GM12873 (cell line): ENCODE data around the gene REXO2.
A peak's percentile ranks its signal among the peaks of the same experiment; 100 is the strongest.

Source experiments
- TF ChIP-seq, protein P1 (sequence below): IDR thresholded peaks from 2 replicates; pipeline ENCODE4 v1.5.1; 2012; ENCODE audit warnings: low read depth, mild to moderate bottlenecking, moderate library complexity, low read length, control low read depth; ENCODE audit not compliant: insufficient read depth; ENCODE audit errors: missing control alignments

REXO2 gene

DNA sequence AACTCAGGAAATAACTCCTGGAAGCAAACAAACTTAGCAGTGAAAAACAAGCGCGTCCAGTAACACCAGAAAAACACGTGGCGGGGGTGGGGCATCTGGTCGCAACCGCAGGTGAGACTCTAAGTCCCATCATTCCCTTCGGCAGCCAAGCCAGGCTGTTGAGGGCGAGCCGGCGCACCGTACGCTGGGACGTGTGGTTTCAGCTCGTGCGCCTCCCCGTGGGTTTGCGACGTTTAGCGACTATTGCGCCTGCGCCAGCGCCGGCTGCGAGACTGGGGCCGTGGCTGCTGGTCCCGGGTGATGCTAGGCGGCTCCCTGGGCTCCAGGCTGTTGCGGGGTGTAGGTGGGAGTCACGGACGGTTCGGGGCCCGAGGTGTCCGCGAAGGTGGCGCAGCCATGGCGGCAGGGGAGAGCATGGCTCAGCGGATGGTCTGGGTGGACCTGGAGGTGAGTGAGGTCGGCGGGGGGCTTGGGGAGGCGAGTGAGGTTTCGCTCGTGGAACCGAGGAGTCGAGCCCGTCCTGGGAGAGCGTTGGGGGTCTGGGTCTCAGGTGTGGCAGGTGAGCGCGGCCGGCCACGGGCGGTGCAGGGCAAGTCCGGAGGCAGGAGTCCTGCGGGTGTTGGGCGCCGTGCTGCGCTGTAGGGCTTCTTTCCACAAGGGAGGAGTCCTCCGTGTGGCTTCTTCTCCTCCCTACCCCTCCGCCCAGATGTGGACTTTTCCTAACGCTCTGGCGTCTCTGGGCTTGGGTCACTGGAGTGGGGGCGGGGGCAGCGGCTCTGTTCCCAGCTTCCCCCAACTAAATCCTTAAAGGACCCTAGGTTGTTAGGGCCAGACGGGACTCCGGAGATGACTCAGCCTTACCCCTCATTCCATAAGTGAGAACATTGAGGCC is at the start of gene REXO2:
TSS of gene REXO2 (plus strand) at position 239 of the 892 bp plus-strand sequence. CDS start at position 301, 62 bp downstream.
- TF ChIP-seq, protein P1, sequence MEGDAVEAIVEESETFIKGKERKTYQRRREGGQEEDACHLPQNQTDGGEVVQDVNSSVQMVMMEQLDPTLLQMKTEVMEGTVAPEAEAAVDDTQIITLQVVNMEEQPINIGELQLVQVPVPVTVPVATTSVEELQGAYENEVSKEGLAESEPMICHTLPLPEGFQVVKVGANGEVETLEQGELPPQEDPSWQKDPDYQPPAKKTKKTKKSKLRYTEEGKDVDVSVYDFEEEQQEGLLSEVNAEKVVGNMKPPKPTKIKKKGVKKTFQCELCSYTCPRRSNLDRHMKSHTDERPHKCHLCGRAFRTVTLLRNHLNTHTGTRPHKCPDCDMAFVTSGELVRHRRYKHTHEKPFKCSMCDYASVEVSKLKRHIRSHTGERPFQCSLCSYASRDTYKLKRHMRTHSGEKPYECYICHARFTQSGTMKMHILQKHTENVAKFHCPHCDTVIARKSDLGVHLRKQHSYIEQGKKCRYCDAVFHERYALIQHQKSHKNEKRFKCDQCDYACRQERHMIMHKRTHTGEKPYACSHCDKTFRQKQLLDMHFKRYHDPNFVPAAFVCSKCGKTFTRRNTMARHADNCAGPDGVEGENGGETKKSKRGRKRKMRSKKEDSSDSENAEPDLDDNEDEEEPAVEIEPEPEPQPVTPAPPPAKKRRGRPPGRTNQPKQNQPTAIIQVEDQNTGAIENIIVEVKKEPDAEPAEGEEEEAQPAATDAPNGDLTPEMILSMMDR, result peak; percentile 43

DNA sequence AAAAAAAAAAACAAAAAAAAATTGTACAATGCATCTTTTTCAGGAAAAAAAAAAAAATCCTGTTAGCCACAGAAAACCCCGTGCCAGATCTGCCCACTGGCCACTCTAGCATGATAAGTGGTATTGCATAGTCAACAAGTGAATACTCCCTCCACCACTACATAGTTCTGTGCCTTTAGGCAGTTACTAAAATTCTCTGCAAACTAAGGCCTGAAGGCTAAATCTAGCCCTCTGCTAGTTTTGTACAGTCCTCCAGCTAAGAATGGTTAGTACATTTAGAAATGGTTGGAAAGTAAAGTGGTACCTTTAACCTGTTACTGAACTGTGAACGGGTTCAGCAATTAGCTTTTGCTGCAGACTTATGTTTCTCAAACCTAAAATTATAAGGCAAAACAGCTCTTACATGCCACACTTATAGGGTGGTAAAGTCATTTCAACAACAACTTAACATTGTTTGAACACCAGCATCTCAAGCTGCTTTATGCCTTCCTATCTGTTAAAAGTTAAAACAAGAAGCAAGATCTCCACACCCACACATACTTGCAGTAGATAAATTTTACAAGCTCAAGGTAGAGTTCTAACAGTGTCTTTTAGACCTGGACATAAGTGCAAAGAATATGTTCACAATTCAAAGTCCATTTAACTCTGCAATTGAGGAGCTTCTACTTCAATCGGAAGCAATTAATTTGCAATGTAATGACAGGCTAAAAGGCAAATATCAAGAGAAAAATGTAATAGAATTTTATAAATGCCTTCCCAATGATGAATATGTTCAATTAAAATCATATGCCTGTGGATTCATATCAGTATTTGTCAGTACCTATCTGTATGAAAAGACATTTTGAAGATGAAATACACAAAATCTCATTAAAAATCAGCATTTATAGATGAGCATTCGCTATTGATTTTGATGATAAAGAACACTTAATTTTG is 46.3 kb upstream of the REXO2 start:
- TF ChIP-seq, protein P1, result no peak

DNA sequence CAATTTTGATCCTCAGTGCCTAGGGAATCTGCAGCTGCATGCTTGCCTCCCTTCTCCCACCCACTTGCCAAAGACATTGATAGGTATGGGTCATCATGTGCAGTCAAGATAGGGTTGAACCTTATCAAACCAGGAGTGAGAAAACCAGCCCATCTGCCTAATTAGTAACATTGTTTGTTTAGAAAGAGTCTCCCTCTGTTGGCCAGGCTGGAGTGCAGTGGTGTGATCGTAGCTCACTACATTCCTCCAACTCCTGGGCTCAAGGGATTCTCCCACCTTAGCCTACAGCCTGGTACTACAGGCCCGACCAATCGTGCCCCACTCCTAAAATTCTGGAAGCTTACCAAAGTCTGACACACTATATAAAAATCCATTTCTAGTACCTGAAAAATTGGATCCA is 43.5 kb upstream of the REXO2 start:
- TF ChIP-seq, protein P1, result peak; percentile 48

DNA sequence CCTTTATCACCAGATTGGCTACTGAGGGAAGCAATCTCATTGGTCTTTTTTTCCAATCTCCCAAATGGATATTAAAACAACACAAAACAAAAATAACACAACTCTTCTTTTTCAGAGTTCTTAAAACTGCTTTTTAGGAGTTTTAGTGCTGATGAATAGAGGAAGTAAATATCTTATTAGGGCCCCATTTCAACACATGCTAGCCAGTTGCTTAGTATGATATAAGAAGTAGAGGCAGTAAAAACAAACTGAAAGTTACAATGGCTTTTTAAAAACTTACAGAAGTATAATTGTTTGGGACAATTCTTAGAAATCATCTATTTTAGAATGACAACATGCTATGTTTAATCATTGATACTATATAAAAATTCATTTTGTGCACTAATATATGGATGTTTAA is 42.4 kb upstream of the REXO2 start:
- TF ChIP-seq, protein P1, result no peak

DNA sequence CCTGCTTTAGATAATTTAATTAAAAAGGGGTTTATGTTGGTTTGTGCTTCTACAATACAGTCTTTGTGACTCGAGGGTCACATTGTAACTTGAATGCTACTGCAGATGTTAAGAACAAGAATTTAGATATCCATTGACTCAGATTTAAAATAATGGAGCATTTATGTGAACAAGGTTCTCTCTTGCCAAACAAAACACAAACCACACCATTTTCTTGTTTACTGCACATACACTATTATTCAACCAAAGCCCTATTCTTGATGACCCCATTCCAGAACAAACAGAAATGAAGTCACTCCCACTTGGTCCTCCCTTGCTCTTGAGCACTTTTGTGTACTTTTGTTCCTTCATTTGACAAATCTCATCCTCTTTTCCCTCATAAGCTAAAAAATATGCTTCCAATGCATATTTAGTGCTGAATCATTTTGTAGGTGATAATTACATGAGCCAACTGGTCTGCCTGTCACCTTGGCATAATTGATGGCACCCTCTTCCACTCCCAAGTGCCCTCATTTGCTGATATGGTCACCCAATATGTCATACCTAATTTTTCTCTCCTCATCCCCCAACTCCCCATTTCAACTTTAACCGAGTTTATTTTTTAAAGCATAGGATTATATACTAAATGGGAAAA is 41.8 kb upstream of the REXO2 start:
- TF ChIP-seq, protein P1, result no peak

DNA sequence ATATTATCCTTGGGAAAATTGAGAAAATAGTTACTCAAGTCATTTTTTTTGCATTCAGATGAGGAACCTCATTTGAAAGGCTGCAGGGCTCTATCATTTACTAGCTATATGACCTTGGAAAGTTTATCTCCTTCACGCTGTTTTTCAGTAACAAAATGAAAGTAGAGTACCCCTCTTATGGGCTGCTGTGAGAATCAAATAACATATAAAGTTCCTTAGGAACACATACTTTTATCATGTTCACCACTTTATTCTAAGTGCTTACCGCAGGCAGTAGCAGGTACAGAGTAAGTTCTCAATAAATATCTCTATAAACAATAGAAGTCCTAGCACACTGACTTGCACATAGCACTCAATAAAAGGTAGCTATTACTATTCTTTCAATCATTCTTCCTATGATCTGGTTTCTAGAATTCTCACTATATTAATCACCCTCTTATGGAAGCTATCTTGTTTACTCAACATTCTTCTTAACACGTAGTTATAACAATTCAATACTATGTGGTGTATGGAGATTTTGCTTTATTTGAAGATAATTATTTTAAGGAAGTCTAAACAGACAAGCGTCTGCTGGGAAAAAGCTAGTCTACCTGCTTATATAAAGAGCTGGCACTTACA is 40.9 kb upstream of the REXO2 start:
- TF ChIP-seq, protein P1, result no peak
